H1 (cell line): ENCODE results near the gene SPOCK1. TPM values are rescaled to one million over a fixed set of nuclear protein-coding genes. Genes with fewer than 3 reads are reported as not detected.

ENCODE experiments used
- CTCF ChIA-PET: fragments of 300-600 bp; sonication (Branson Sonifier 250); formaldehyde crosslinking; loops from one replicate; lab custom pipeline; 2021; ENCODE audit not compliant: partially characterized antibody; lab: Charles Lee
- POLR2A ChIA-PET: fragments of 300-600 bp; sonication (Branson Sonifier 250); formaldehyde crosslinking; loops from one replicate; lab custom pipeline; 2021; ENCODE audit warnings: inconsistent platforms; ENCODE audit not compliant: partially characterized antibody; lab: Charles Lee
- DNase-seq, 2 experiments: peaks; one replicate each; pipeline versions ENCODE4 v3.0.0 to v3.0.0-alpha.2; 2010 to 2022; ENCODE audit warnings: low spot score in 2 of 2, low read depth in 1 of 2, mixed read lengths in 1 of 2
- FAIRE-seq: peaks from 2 replicates; lab custom pipeline; 2011; peaks lifted over from hg19 to GRCh38; lab: Jason Lieb, UNC
- H2AFZ ChIP-seq: 2 replicates; pipeline ENCODE4 v1.8.1; 2012; ENCODE audit warnings: low read length, inconsistent platforms
- H2AK5ac ChIP-seq: 2 replicates; pipeline ENCODE4 v1.6.1; 2013; ENCODE audit warnings: low read depth, low read length
- H2BK120ac ChIP-seq: replicated peaks from 2 replicates; pipeline ENCODE3; 2013; ENCODE audit warnings: low read depth, low read length, inconsistent platforms
- H2BK12ac ChIP-seq: 2 replicates; pipeline ENCODE4 v1.6.1; 2013; ENCODE audit warnings: low read depth, low read length
- H2BK15ac ChIP-seq: 2 replicates; pipeline ENCODE4 v1.6.1; 2013; ENCODE audit warnings: low read length
- H2BK20ac ChIP-seq: 2 replicates; pipeline ENCODE4 v1.6.1; 2013; ENCODE audit warnings: low read length
- H2BK5ac ChIP-seq: 2 replicates; pipeline ENCODE4 v1.6.1; 2013; ENCODE audit warnings: low read depth, low read length
- H3K14ac ChIP-seq: 2 replicates; pipeline ENCODE4 v1.6.1; 2013; ENCODE audit warnings: inconsistent platforms; ENCODE audit not compliant: insufficient read length
- H3K18ac ChIP-seq: 2 replicates; pipeline ENCODE4 v1.6.1; 2013; ENCODE audit warnings: low read length; ENCODE audit errors: extremely low read depth
- H3K23ac ChIP-seq: 2 replicates; pipeline ENCODE4 v1.6.1; 2013; ENCODE audit warnings: inconsistent platforms; ENCODE audit not compliant: insufficient read length
- H3K23me2 ChIP-seq: 2 replicates; pipeline ENCODE4 v1.6.1; 2013; ENCODE audit warnings: low read depth, low read length
- H3K27ac ChIP-seq: 2 replicates; pipeline ENCODE4 v1.6.1; 2011; ENCODE audit warnings: low read depth, low read length, inconsistent platforms
- H3K27me3 ChIP-seq, 4 experiments: replicated peaks in 1 of 4; 1 replicate in 1 of 4; 2 replicates in 3 of 4; pipeline versions ENCODE4 v1.6.1 to v1.8.1; 2011 to 2013; ENCODE audit warnings: low read length in 3 of 4, mild to moderate bottlenecking in 3 of 4, inconsistent platforms in 2 of 4, mixed read lengths in 2 of 4, moderate library complexity in 1 of 4; ENCODE audit not compliant: control insufficient read depth in 3 of 4, insufficient read depth in 3 of 4; ENCODE audit errors: extremely low read depth in 1 of 4
- H3K36me3 ChIP-seq, 4 experiments: 2 replicates each; pipeline versions ENCODE4 v1.6.1 to v1.8.1; 2011 to 2013; ENCODE audit warnings: mild to moderate bottlenecking in 4 of 4, low read length in 3 of 4, moderate library complexity in 2 of 4, control low read depth in 1 of 4, inconsistent platforms in 1 of 4; ENCODE audit not compliant: insufficient read depth in 4 of 4, control insufficient read depth in 2 of 4
- H3K4ac ChIP-seq: replicated peaks from 2 replicates; pipeline ENCODE3; 2013; ENCODE audit warnings: low read length, low read depth, mixed read lengths, inconsistent platforms; ENCODE audit not compliant: insufficient read length
- H3K4me1 ChIP-seq, 4 experiments: replicated peaks in 1 of 4; 1 replicate in 1 of 4; 2 replicates in 3 of 4; pipeline versions ENCODE4 v1.6.1 to v1.8.1; 2011 to 2013; ENCODE audit warnings: low read length in 3 of 4, inconsistent platforms in 2 of 4, mixed read lengths in 1 of 4; ENCODE audit not compliant: insufficient read depth in 4 of 4, control insufficient read depth in 3 of 4
- H3K4me2 ChIP-seq, 2 experiments: 2 replicates each; pipeline versions ENCODE4 v1.6.1 to v1.8.1; 2011 to 2013; ENCODE audit warnings: low read depth in 2 of 2, low read length in 2 of 2, control low read depth in 1 of 2, inconsistent platforms in 1 of 2, mild to moderate bottlenecking in 1 of 2; ENCODE audit not compliant: insufficient read depth in 1 of 2
- H3K4me3 ChIP-seq, 4 experiments: fragments of 200-600, 300-600 bp in 1 of 4; sonication (generic), shearing (Covaris generic), sonication (Bioruptor Twin) in 1 of 4; 2 replicates each; pipeline versions ENCODE4 v1.5.1 to v1.8.1; 2011 to 2016; ENCODE audit warnings: low read length in 4 of 4, low read depth in 3 of 4, control low read depth in 2 of 4, inconsistent platforms in 2 of 4, mild to moderate bottlenecking in 2 of 4, mixed read lengths in 1 of 4, moderate library complexity in 1 of 4; ENCODE audit not compliant: insufficient read depth in 2 of 4; ENCODE audit errors: extremely low read depth in 1 of 4
- H3K56ac ChIP-seq: replicated peaks from 2 replicates; pipeline ENCODE3; 2013; ENCODE audit warnings: low read depth, mild to moderate bottlenecking, mixed read lengths, low read length, inconsistent platforms; ENCODE audit not compliant: insufficient read length
- H3K79me1 ChIP-seq: 2 replicates; pipeline ENCODE4 v1.6.1; 2013; ENCODE audit warnings: low read depth, low read length, control low read depth
- H3K79me2 ChIP-seq, 2 experiments: 2 replicates each; pipeline versions ENCODE4 v1.6.1 to v1.8.1; 2012 to 2013; ENCODE audit warnings: low read length in 2 of 2, mild to moderate bottlenecking in 2 of 2, inconsistent platforms in 1 of 2; ENCODE audit not compliant: insufficient read depth in 2 of 2, control insufficient read depth in 1 of 2
- H3K9ac ChIP-seq, 4 experiments: replicated peaks in 1 of 4; 1 replicate in 1 of 4; 2 replicates in 3 of 4; pipeline versions ENCODE4 v1.6.1 to v1.8.1; 2011 to 2013; ENCODE audit warnings: low read depth in 3 of 4, low read length in 3 of 4, control low read depth in 2 of 4, mild to moderate bottlenecking in 2 of 4, moderate library complexity in 2 of 4, inconsistent platforms in 1 of 4; ENCODE audit errors: extremely low read depth in 1 of 4
- H3K9me3 ChIP-seq, 2 experiments: 2 replicates each; pipeline versions ENCODE4 v1.6.1 to v1.8.1; 2012 to 2013; ENCODE audit warnings: mild to moderate bottlenecking in 2 of 2, moderate library complexity in 2 of 2, control low read depth in 1 of 2, inconsistent platforms in 1 of 2, low read depth in 1 of 2, low read length in 1 of 2, mixed read lengths in 1 of 2; ENCODE audit not compliant: insufficient read depth in 2 of 2
- H4K20me1 ChIP-seq, 2 experiments: replicated peaks in 1 of 2; 2 replicates each; pipeline versions ENCODE3 to v1.8.1; 2011 to 2013; ENCODE audit warnings: inconsistent platforms in 2 of 2, low read length in 2 of 2, mild to moderate bottlenecking in 1 of 2; ENCODE audit not compliant: insufficient read depth in 2 of 2, control insufficient read depth in 1 of 2
- H4K5ac ChIP-seq: 2 replicates; pipeline ENCODE4 v1.6.1; 2013; ENCODE audit warnings: low read length, low read depth, mixed read lengths, inconsistent platforms; ENCODE audit not compliant: insufficient read length
- H4K8ac ChIP-seq: 2 replicates; pipeline ENCODE4 v1.8.0; 2013; ENCODE audit warnings: mild to moderate bottlenecking, moderate library complexity, low read length, inconsistent platforms; ENCODE audit not compliant: insufficient read depth; ENCODE audit errors: extremely low read depth
- H4K91ac ChIP-seq: replicated peaks from 2 replicates; pipeline ENCODE3; 2013; ENCODE audit warnings: low read length, mixed read lengths, inconsistent platforms; ENCODE audit not compliant: insufficient read length
- CBX5 ChIP-seq: fragments of 300-800, 300-1000 bp; sonication (generic); IDR thresholded peaks from 2 replicates; pipeline ENCODE4 v1.7.1; 2016; ENCODE audit warnings: antibody characterized with exemption, low read length, low read depth
- CEBPB ChIP-seq: IDR thresholded peaks from 2 replicates; pipeline ENCODE4 v1.6.1; 2012; ENCODE audit warnings: low read depth, low read length
- CHD1 ChIP-seq: IDR thresholded peaks from 2 replicates; pipeline ENCODE4 v1.6.1; 2012; ENCODE audit warnings: low read depth, low read length, improper control_type of control experiment
- CHD2 ChIP-seq: IDR thresholded peaks from 2 replicates; pipeline ENCODE4 v1.6.1; 2012; ENCODE audit warnings: low read length, improper control_type of control experiment
- EGR1 ChIP-seq: IDR thresholded peaks from 2 replicates; pipeline ENCODE4 v1.6.1; 2011; ENCODE audit warnings: low read depth, low read length, borderline replicate concordance
- EP300 ChIP-seq, 2 experiments: IDR thresholded peaks; 1 replicate in 1 of 2; 2 replicates in 1 of 2; pipeline ENCODE4 v1.6.1; 2011 to 2012; ENCODE audit warnings: low read depth in 2 of 2, low read length in 2 of 2, mild to moderate bottlenecking in 2 of 2, borderline replicate concordance in 1 of 2, inconsistent platforms in 1 of 2, moderate library complexity in 1 of 2
- FOSL1 ChIP-seq: IDR thresholded peaks from 2 replicates; pipeline ENCODE4 v1.6.1; 2011; ENCODE audit warnings: mild to moderate bottlenecking, low read depth, low read length, moderate library complexity; ENCODE audit not compliant: insufficient read depth
- NANOG ChIP-seq: IDR thresholded peaks from 2 replicates; pipeline ENCODE4 v1.6.1; 2011; ENCODE audit warnings: low read length, low read depth, mild to moderate bottlenecking, inconsistent platforms; ENCODE audit not compliant: insufficient read depth, poor library complexity, severe bottlenecking
- RFX5 ChIP-seq: IDR thresholded peaks from 2 replicates; pipeline ENCODE4 v1.6.1; 2011; ENCODE audit warnings: low read depth, low read length, improper control_type of control experiment, borderline replicate concordance
- RNF2 ChIP-seq: fragments of 200-900, 300-1000 bp; sonication (generic); IDR thresholded peaks from 2 replicates; pipeline ENCODE4 v1.7.1; 2016; ENCODE audit warnings: borderline replicate concordance, low read depth, mild to moderate bottlenecking, antibody characterized with exemption, low read length; ENCODE audit not compliant: poor library complexity, severe bottlenecking; ENCODE audit errors: missing control alignments
- SAP30 ChIP-seq: fragments of 300-600 bp; sonication (generic); IDR thresholded peaks from 2 replicates; pipeline ENCODE4 v1.7.1; 2012; ENCODE audit warnings: low read length, moderate library complexity, mild to moderate bottlenecking, inconsistent platforms; ENCODE audit not compliant: insufficient read depth, insufficient replicate concordance
- SRF ChIP-seq: IDR thresholded peaks from 2 replicates; pipeline ENCODE4 v1.6.1; 2011; ENCODE audit warnings: mild to moderate bottlenecking, low read depth, low read length, moderate library complexity
- TAF1 ChIP-seq: IDR thresholded peaks from 2 replicates; pipeline ENCODE4 v1.6.1; 2011; ENCODE audit warnings: mild to moderate bottlenecking, low read depth, low read length
- YY1 ChIP-seq: IDR thresholded peaks from 2 replicates; pipeline ENCODE4 v1.6.1; 2011; ENCODE audit warnings: low read depth, mild to moderate bottlenecking, low read length
- WGBS, 2 experiments: shearing (Covaris generic) in 1 of 2; methylation state at CpG; one replicate each; pipeline versions ENCODE4 v1.1.6 to v1.1.7; 2013 to 2015; ENCODE audit warnings: low lambda C conversion rate in 2 of 2, mixed read lengths in 2 of 2, inconsistent platforms in 1 of 2, low coverage in 1 of 2, missing lambda C conversion rate in 1 of 2; ENCODE audit not compliant: insufficient replicate concordance in 2 of 2, insufficient coverage in 1 of 2, insufficient read length in 1 of 2; ENCODE audit errors: extremely low coverage in 1 of 2, missing lambda C conversion rate in 1 of 2; 5-methylcytosine and 5-hydroxymethylcytosine counted together
- polyA plus RNA-seq, 7 experiments: library from polyadenylated mRNA; depleted of rRNA in 3 of 7; stranded (reverse) in 5 of 7; unstranded in 2 of 7; fragments of >200 nt in 5 of 7; fragments of 200-250 nt in 2 of 7; gene quantifications; 1 replicate in 5 of 7; 2 replicates in 1 of 7; 4 replicates in 1 of 7; pipeline versions ENCODE4 v1.2.1 to v1.2.3, GENCODE V29; 2011 to 2013; ENCODE audit warnings: missing spikeins in 2 of 7, mixed read lengths in 2 of 7
- total RNA-seq: library from RNA; stranded (reverse); fragmentation: NEBNext Ultra II Directional; extraction: Animal tissue kit (Norgen Biotek cat#: 25700); gene quantifications from 2 replicates; pipeline ENCODE4 v1.2.1, GENCODE V29; 2021

The SPOCK1 gene
- total and polyA plus RNA-seq, 2 of the 8 experiments (the other 6 are each of a cell fraction or from before 2014, with no cell fraction given), result 6.9 to 18.1 TPM

DNA sequence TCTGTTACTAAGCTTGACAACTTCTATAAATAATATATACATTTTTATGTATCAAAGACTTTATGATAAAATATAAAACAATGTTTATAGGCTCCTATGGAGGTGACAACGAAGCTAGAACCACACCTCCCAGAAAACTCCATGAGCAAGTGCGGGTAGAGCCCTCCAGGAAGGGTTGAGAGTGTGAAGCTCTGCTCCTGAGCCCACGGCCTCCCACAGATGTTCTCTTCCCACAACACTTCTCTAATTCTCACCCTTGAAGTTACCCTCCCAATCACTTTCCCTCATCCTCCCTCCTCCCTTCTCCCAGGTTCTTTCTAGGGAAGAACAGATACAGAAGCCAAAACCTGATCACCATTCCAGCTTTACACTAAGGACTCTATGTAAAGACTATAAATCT lies 427.6 kb downstream of the SPOCK1 start:
- Histone ChIP-seq H3K9ac (no peak overlapping the region), H3K4me3 (no peak overlapping the region), H2AFZ (no peak overlapping the region), H2BK5ac (no peak overlapping the region), H2BK120ac (no peak overlapping the region), H3K79me1 (no peaks in the 10 kb centered on the region), H4K5ac (no peak overlapping the region), H3K23ac (no peak overlapping the region), H3K4me1 (peaks cover 0 to 5% (median 0%) of the 10 kb centered on the region in 4 experiments; a peak in 3 of 7 replicates), H3K4me2 (no peak overlapping the region), H2BK15ac (no peak overlapping the region), H3K18ac (no peak overlapping the region), H4K91ac (no peak overlapping the region), H3K56ac (no peak overlapping the region), H3K23me2 (no peaks in the 10 kb centered on the region), H4K8ac (no peak overlapping the region), H4K20me1 (no peaks in the 10 kb centered on the region), H3K27me3 (no peaks in the 10 kb centered on the region), H2BK20ac (no peak overlapping the region), H2AK5ac (no peak overlapping the region), H3K79me2 (no peaks in the 10 kb centered on the region), H3K27ac (no peak overlapping the region), H3K36me3 (no peaks in the 10 kb centered on the region), H2BK12ac (no peak overlapping the region), H3K4ac (no peak overlapping the region), H3K14ac (no peak overlapping the region), H3K9me3 (no peaks in the 10 kb centered on the region)
- DNase-seq (no peak), FAIRE-seq (no peak)
- WGBS, 2 experiments, result 97% methylated on average over 3 of the region's 3 CpGs; no CpG with 5 or more reads in 1 of the 2 experiments
- ChIA-PET POLR2A (no interaction called here), CTCF (interaction anchor here (1.4 to 1.5 kb wide), 2 partner anchors 11 to 269 kb away, joined by 6 read pairs; no protein-coding TSS in a partner anchor)
- TF ChIP-seq FOSL1, result no peak
- no peak for TF ChIP-seq RNF2
- TF ChIP-seq CHD1, result no peak
- no peak for TF ChIP-seq TAF1
- TF ChIP-seq NANOG, result no peak
- TF ChIP-seq CEBPB, result no peak
- no peak for TF ChIP-seq RFX5
- TF ChIP-seq CHD2, result no peak
- TF ChIP-seq EP300 (IDR thresholded peaks at IDR 0.05; ENCODE audit: borderline replicate concordance in 1 of 2, low read depth in 2 of 2, low read length in 2 of 2), result no peak
- TF ChIP-seq EGR1, result no peak
- no peak for TF ChIP-seq SAP30
- no peak for TF ChIP-seq SRF
- no peak for TF ChIP-seq YY1
- TF ChIP-seq CBX5, result no peak
